ENCODE data around the gene ROR2.

Gene ROR2

DNA sequence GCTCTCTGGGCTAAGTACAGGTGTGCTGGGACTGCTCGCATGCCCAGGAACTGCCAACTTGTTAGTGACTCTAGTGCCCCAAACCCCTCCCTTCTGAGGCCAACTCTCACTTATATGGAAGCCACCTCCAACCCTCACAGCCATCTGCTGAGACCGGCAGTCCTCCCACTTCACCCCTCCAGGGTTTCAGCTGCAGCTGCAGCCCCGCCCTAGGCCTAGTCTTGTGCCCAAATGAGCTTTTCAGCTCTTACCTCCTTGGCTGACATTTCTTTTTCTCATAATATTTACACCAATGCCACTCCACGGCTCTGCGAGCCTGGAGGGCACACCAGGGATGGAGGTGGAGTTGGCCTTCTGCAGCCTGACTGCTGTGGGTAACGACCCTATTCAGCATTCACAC lies 166.6 kb downstream of the ROR2 start:
- TF ChIP-seq, protein P1, sequence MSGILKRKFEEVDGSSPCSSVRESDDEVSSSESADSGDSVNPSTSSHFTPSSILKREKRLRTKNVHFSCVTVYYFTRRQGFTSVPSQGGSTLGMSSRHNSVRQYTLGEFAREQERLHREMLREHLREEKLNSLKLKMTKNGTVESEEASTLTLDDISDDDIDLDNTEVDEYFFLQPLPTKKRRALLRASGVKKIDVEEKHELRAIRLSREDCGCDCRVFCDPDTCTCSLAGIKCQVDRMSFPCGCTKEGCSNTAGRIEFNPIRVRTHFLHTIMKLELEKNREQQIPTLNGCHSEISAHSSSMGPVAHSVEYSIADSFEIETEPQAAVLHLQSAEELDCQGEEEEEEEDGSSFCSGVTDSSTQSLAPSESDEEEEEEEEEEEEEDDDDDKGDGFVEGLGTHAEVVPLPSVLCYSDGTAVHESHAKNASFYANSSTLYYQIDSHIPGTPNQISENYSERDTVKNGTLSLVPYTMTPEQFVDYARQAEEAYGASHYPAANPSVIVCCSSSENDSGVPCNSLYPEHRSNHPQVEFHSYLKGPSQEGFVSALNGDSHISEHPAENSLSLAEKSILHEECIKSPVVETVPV (CRISPR knock-in tag; IDR thresholded peaks at IDR 0.05): no peak
- TF ChIP-seq TCF4 (CRISPR knock-in tag; IDR thresholded peaks at IDR 0.05; ENCODE audit: borderline replicate concordance) (no peak), OSR1 (CRISPR knock-in tag; IDR thresholded peaks at IDR 0.05) (no peak), ZNF8 (CRISPR knock-in tag; IDR thresholded peaks at IDR 0.05) (no peak)
- ATAC-seq: no peak

DNA sequence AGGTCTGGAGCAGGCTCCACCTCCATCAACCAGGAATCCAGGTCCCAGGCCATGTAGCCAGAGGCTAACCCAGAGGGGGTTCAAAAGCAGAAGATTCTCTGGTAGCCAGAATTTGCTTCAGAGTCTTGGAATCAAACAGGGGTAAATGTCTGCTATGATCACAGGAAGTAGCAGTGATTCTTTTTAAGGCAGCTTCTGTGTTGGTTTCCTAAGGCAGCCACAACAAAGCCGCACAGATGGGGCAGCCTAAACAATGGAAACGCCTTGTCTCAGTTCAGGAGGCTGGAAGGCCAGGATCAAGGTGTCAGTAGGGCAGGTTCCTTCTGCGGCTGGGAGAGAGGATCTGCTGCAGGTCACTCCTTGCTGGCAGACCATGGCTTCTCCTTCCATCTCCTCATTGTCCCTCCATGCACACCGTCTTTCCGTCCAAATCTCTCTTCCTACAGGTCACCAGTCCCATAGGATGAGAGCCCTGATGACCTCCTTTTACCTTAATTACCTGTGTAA lies 167.3 kb downstream of the ROR2 start:
- ATAC-seq: no peak
- TF ChIP-seq SNAI2 (CRISPR knock-in tag; IDR thresholded peaks at IDR 0.05) (no peak), ZC3H10 (CRISPR knock-in tag; IDR thresholded peaks at IDR 0.05) (no peak), GLIS3 (CRISPR knock-in tag; IDR thresholded peaks at IDR 0.05) (no peak), ISL1 (CRISPR knock-in tag; IDR thresholded peaks at IDR 0.05) (no peak), CSDC2 (CRISPR knock-in tag; IDR thresholded peaks at IDR 0.05) (no peak), ARNTL (CRISPR knock-in tag; IDR thresholded peaks at IDR 0.05; ENCODE audit: borderline replicate concordance, low read depth) (no peak), OSR1 (CRISPR knock-in tag; IDR thresholded peaks at IDR 0.05) (no peak), TCF4 (CRISPR knock-in tag; IDR thresholded peaks at IDR 0.05; ENCODE audit: borderline replicate concordance) (no peak), BACH2 (CRISPR knock-in tag; IDR thresholded peaks at IDR 0.05; ENCODE audit: borderline replicate concordance) (no peak), PPARA (CRISPR knock-in tag; IDR thresholded peaks at IDR 0.05; ENCODE audit: borderline replicate concordance) (no peak), TOX (CRISPR knock-in tag; IDR thresholded peaks at IDR 0.05; ENCODE audit: borderline replicate concordance) (no peak)
- TF ChIP-seq, protein P2, sequence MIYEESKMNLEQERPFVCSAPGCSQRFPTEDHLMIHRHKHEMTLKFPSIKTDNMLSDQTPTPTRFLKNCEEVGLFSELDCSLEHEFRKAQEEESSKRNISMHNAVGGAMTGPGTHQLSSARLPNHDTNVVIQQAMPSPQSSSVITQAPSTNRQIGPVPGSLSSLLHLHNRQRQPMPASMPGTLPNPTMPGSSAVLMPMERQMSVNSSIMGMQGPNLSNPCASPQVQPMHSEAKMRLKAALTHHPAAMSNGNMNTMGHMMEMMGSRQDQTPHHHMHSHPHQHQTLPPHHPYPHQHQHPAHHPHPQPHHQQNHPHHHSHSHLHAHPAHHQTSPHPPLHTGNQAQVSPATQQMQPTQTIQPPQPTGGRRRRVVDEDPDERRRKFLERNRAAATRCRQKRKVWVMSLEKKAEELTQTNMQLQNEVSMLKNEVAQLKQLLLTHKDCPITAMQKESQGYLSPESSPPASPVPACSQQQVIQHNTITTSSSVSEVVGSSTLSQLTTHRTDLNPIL (CRISPR knock-in tag; IDR thresholded peaks at IDR 0.05; ENCODE audit: low read depth): no peak
- TF ChIP-seq, protein P3, sequence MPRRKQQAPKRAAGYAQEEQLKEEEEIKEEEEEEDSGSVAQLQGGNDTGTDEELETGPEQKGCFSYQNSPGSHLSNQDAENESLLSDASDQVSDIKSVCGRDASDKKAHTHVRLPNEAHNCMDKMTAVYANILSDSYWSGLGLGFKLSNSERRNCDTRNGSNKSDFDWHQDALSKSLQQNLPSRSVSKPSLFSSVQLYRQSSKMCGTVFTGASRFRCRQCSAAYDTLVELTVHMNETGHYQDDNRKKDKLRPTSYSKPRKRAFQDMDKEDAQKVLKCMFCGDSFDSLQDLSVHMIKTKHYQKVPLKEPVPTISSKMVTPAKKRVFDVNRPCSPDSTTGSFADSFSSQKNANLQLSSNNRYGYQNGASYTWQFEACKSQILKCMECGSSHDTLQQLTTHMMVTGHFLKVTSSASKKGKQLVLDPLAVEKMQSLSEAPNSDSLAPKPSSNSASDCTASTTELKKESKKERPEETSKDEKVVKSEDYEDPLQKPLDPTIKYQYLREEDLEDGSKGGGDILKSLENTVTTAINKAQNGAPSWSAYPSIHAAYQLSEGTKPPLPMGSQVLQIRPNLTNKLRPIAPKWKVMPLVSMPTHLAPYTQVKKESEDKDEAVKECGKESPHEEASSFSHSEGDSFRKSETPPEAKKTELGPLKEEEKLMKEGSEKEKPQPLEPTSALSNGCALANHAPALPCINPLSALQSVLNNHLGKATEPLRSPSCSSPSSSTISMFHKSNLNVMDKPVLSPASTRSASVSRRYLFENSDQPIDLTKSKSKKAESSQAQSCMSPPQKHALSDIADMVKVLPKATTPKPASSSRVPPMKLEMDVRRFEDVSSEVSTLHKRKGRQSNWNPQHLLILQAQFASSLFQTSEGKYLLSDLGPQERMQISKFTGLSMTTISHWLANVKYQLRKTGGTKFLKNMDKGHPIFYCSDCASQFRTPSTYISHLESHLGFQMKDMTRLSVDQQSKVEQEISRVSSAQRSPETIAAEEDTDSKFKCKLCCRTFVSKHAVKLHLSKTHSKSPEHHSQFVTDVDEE (CRISPR knock-in tag; IDR thresholded peaks at IDR 0.05): no peak
- TF ChIP-seq, protein P4, sequence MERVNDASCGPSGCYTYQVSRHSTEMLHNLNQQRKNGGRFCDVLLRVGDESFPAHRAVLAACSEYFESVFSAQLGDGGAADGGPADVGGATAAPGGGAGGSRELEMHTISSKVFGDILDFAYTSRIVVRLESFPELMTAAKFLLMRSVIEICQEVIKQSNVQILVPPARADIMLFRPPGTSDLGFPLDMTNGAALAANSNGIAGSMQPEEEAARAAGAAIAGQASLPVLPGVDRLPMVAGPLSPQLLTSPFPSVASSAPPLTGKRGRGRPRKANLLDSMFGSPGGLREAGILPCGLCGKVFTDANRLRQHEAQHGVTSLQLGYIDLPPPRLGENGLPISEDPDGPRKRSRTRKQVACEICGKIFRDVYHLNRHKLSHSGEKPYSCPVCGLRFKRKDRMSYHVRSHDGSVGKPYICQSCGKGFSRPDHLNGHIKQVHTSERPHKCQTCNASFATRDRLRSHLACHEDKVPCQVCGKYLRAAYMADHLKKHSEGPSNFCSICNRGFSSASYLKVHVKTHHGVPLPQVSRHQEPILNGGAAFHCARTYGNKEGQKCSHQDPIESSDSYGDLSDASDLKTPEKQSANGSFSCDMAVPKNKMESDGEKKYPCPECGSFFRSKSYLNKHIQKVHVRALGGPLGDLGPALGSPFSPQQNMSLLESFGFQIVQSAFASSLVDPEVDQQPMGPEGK (CRISPR knock-in tag; IDR thresholded peaks at IDR 0.05; ENCODE audit: borderline replicate concordance): no peak

DNA sequence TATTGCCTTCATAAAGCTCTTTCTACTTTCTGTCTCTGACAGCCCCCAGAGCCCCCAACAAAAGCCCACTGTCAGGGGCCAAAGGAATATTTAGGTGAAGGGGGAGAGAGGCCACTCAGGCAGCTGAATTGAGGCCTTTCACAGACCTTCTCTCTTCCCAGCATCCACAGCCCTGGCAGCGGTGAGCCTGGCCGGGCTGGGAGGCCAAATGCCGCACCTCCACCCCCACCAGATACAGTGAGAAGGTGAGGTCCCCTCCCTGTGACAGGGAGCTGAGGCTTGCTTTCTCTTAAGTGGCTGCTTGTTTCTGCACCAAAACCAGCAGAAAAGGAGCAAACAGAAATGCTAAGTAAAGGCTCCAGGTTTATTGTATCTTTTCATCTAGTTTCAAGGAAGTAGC lies 168.1 kb downstream of the ROR2 start:
- TF ChIP-seq PPARA (CRISPR knock-in tag; IDR thresholded peaks at IDR 0.05; ENCODE audit: borderline replicate concordance) (no peak), ESRRG (CRISPR knock-in tag; IDR thresholded peaks at IDR 0.05) (no peak), TOX (CRISPR knock-in tag; IDR thresholded peaks at IDR 0.05; ENCODE audit: borderline replicate concordance) (no peak), SNAI2 (CRISPR knock-in tag; IDR thresholded peaks at IDR 0.05) (no peak), ZC3H10 (CRISPR knock-in tag; IDR thresholded peaks at IDR 0.05) (no peak), ZFP30 (CRISPR knock-in tag; IDR thresholded peaks at IDR 0.05) (no peak), ZNF70 (CRISPR knock-in tag; IDR thresholded peaks at IDR 0.05) (no peak), ZNF565 (CRISPR knock-in tag; conservative IDR thresholded peaks at IDR 0.05; ENCODE audit: low read depth) (no peak)
- TF ChIP-seq, protein P2 (CRISPR knock-in tag; IDR thresholded peaks at IDR 0.05; ENCODE audit: low read depth): no peak
- ATAC-seq: no peak

DNA sequence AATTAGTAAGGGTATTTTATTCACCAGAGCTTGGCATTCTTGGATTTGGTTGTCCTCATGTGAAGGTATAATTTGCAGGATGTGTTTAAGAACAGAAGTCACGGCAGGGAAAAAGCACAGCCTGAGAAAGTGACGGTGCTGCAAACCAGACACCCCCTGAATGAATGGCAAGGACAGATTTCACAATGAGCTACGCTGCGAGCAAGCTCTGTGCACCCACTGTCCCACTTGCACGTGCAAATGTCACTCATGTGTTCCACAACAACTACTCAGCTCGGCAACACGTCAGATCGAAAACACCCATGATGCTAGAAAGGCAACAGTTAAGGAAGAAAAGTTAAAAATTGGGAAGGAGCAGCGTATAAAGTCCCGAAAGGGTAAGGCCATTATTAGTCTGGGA lies 168.9 kb downstream of the ROR2 start:
- TF ChIP-seq ESRRG (CRISPR knock-in tag; IDR thresholded peaks at IDR 0.05) (no peak), ZNF565 (CRISPR knock-in tag; conservative IDR thresholded peaks at IDR 0.05; ENCODE audit: low read depth) (no peak)
- no peak for ATAC-seq

Data from SK-N-SH treated with all-trans-retinoic acid at 6 μM for 48 hours (cell line).